Retinal pigment epithelial cell (primary cell): ENCODE data around the gene P2RY6.

Source experiments
- DNase-seq: peaks from one replicate; pipeline ENCODE4 v3.0.0-alpha.2; 2010; ENCODE audit warnings: low read depth
- H3K4me3 ChIP-seq: 2 replicates; pipeline ENCODE4 v1.5.1; 2011; ENCODE audit warnings: mild to moderate bottlenecking, low read length, control low read depth, moderate library complexity
- TF ChIP-seq, protein P1 (sequence below): conservative IDR thresholded peaks from 2 replicates; pipeline ENCODE4 v1.5.1; 2011; ENCODE audit warnings: low read depth, low read length, control low read depth, inconsistent platforms

P2RY6 gene

DNA sequence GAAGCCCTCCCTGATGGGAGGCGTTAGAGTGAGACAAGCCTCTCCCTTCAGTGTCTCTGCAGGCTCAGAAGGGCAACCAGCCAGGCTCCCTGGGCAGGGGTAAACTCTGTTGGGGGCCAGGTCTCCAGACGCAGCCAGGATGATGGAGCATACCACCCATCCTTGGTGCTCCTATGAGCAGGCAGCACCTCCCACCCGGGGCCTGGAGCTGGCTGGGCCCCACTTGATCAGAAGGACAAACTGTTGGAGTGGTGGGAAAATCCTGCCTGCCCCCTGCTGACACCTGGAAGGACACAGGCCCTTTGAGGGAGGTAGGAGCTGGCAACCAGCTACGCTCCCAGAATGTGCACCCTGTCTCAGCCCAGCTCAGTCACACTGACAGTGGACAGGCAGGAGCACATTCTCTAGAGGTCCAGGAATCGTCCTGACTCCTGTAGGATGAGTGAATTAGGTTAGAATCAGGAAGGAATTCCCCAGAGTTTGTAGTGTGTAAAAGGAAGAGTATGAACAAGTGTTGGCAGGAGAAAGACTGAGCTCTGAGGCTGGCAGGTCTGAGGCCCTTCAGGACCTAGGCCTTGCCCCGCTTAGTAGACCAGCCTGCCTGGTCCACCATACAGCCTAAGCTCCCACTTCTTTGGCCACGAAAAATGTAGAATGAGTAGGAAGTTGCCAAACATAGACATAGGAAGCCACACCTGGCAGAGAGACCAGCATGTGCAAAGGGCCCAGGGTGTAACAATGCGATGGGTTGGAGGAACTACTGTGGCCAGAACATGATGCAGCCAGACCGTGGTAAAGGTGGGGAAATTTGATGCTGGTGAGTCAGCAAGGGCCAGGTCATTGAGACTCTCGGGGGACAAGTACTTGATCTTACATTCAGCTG lies 55.0 kb downstream of the P2RY6 start:
- DNase-seq = no peak
- TF ChIP-seq, protein P1, sequence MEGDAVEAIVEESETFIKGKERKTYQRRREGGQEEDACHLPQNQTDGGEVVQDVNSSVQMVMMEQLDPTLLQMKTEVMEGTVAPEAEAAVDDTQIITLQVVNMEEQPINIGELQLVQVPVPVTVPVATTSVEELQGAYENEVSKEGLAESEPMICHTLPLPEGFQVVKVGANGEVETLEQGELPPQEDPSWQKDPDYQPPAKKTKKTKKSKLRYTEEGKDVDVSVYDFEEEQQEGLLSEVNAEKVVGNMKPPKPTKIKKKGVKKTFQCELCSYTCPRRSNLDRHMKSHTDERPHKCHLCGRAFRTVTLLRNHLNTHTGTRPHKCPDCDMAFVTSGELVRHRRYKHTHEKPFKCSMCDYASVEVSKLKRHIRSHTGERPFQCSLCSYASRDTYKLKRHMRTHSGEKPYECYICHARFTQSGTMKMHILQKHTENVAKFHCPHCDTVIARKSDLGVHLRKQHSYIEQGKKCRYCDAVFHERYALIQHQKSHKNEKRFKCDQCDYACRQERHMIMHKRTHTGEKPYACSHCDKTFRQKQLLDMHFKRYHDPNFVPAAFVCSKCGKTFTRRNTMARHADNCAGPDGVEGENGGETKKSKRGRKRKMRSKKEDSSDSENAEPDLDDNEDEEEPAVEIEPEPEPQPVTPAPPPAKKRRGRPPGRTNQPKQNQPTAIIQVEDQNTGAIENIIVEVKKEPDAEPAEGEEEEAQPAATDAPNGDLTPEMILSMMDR = peak; percentile 4
- H3K4me3 ChIP-seq = no peak overlapping the region

DNA sequence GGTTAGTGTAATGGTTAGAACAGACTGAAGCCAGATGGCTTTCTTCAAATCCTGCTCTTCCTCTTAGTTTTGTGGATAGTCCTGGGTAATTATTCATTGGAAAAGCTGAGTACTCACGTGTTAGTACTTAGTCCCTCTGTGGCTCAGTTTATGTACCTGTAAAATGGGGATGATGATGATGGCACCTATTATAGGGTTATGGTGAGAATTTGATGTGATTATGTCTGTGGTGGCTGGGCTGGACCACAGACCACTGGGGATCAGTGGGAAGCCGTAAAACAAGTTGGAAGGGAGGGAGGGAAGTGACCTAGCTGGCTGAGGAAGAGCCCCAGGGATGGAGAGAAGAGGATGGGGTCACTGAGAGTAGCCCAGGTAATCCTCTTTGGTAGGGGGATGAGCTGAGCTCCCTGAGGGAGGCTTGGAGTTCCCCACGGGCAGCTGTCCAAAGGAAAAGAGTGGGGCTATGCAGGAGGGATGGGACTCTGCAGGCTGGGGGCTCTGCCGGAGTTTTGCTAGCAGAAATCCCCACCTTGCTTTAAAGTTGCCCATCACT lies 55.8 kb downstream of the P2RY6 start:
- no peak overlapping the region for H3K4me3 ChIP-seq
- no peak for DNase-seq
- TF ChIP-seq, protein P1 = no peak

DNA sequence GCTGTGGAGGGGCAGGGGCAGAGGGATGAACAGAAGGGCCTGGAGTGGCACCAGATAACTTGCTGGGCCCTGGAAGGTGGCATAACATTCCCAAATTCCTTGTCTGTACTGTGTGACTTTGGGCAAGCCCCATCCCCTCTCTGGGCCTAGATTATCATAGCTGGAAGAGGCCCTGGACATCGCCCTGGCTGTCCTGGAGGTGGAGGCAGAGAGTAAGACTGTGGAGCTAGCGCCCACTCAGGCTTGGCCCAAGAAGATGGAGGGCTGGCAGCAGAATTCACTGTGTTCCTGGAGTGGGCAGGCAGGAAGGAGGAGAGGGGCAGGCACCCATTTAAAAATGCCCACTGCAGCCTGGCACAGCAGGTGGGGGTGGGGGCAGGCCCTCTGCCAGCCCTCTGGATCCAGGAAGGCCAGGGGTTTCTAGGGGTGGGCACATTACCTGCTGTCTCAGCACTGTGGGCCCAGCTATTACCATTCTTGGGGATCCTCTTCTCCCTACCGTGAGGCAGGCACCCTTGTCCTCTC lies 58.5 kb downstream of the P2RY6 start:
- TF ChIP-seq, protein P1 = peak; percentile 66
- no peak for DNase-seq
- H3K4me3 ChIP-seq = no peak overlapping the region

DNA sequence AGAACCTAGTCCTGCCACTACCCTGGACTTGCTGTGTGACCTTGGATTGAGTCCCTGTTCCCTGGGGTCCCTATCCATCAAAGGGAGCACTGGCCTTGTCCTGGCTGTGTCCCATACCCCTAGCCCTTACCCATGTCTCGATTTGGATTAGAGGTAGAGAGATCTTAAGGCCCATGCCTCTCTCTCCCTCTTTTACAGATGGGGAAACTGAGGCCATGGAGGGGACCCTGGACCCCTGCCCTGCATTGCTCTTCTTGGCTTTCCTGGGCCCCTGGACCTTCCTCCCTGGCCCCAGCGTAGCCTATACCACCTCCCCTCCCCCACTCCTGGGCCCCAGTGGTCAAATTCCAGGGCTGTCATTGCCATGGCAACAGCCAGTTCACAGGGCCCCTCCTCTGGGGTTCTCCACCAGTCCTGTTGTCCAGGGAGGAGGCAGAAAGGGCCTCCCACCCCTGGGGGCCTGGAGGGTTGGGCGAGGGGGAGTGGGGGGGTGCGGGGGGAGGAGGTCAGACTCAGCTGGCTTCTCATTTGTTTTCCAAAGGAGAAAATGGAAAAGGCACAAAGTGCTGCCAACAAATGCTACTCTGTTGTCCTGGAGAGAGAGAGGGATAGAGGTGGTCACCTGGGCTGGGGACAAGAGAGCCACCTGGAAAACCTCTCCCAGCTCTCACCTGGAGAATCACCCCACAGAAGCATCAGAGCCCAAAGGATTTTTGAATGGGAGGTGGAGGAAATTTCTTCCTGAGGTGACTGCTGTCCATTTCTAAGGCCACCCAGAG lies 59.2 kb downstream of the P2RY6 start:
- no peak for DNase-seq
- TF ChIP-seq, protein P1 = no peak

DNA sequence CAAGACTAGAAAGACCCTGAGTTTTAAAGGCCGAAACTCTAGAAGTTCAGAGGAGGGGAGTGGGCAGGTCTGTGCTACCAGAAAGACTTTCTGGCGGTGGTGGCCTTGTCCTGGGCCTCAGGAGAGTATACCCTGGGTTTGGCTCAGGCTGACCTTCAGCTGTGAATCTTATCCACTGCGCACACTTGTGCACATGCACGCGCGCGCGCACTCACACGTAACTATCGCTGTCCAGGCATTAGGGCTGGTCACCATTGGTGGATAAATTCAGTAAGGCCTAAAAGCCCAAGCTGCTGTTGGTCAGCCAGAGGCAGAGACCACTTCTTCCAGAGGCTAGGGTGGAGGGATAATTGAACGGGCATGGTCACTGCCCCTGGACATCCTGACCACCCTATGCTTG lies 61.0 kb downstream of the P2RY6 start:
- H3K4me3 ChIP-seq = no peak overlapping the region
- TF ChIP-seq, protein P1 = no peak
- DNase-seq = no peak

More for the DNA sequence above, 59.2 kb downstream of the P2RY6 start:
- H3K4me3 ChIP-seq = no peak overlapping the region

DNA sequence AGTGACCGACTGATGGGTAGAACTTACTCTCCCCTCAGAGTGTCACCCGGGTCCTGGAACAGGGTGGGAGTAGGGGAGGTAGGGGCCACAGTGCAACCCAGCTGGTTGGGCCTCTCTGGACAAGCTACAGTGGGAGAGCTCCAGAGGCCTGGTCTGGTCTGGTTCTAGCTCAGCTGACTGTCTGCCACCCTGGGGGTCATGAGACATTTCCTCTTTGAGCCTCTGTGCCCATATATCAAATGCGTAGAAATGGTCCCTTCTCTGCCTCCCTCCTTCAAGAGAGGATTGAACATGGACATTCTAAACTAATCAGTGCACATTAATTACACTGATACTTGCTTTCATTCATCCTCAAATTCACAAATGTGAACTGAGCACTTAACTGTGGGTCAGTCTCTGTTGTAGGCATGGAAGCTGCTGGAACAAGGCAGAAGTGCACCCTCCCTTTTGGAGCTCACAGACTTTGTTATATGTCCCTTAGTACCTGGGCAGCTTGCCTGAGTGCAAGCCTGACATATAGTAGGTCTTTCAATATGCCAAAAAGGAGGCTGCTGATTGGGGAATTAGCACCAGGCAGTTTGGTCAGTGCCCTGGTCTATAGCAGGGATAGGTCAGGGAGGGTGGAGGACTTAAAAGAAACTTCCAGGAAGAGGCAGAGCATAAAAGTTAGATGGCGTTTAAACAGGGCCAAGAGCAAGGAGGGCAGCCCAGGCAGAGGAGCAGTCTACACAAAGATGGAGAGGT lies 61.7 kb downstream of the P2RY6 start:
- TF ChIP-seq, protein P1 = no peak
- no peak for DNase-seq
- H3K4me3 ChIP-seq = no peak overlapping the region
